H9 (cell line): ENCODE measurements around the gene MEP1B. TPM values are rescaled to one million over a fixed set of nuclear protein-coding genes. Genes with fewer than 3 reads are reported as not detected.

Experiments used
- DNase-seq: peaks from one replicate; pipeline ENCODE4 v3.0.0-alpha.2; 2017
- H2AFZ ChIP-seq: one replicate; pipeline ENCODE4 v1.6.1; 2013; ENCODE audit warnings: mild to moderate bottlenecking, low read length, control low read depth, moderate library complexity
- H2AK5ac ChIP-seq: 2 replicates; pipeline ENCODE4 v1.6.1; 2013; ENCODE audit warnings: low read length, control low read depth, mixed read lengths; ENCODE audit not compliant: insufficient read length
- H2BK120ac ChIP-seq: one replicate; pipeline ENCODE4 v1.6.1; 2013; ENCODE audit warnings: low read depth, mild to moderate bottlenecking, low read length, control low read depth, inconsistent platforms; ENCODE audit not compliant: poor library complexity, severe bottlenecking
- H2BK12ac ChIP-seq: 2 replicates; pipeline ENCODE4 v1.6.1; 2013; ENCODE audit warnings: low read length, control low read depth, mixed read lengths, low read depth; ENCODE audit not compliant: insufficient read length
- H2BK15ac ChIP-seq: 2 replicates; pipeline ENCODE4 v1.6.1; 2013; ENCODE audit warnings: low read depth, low read length, control low read depth
- H2BK20ac ChIP-seq: one replicate; pipeline ENCODE4 v1.6.1; 2013; ENCODE audit warnings: low read depth, mild to moderate bottlenecking, low read length, control low read depth, inconsistent platforms; ENCODE audit not compliant: poor library complexity, severe bottlenecking
- H2BK5ac ChIP-seq: 2 replicates; pipeline ENCODE4 v1.6.1; 2013; ENCODE audit warnings: low read length, control low read depth, mixed read lengths; ENCODE audit not compliant: insufficient read length
- H3K14ac ChIP-seq: 2 replicates; pipeline ENCODE4 v1.6.1; 2013; ENCODE audit warnings: low read length, control low read depth; ENCODE audit not compliant: insufficient read depth
- H3K18ac ChIP-seq: 2 replicates; pipeline ENCODE4 v1.6.1; 2013; ENCODE audit warnings: low read depth, mild to moderate bottlenecking, mixed read lengths, low read length, control low read depth; ENCODE audit not compliant: insufficient read length
- H3K23ac ChIP-seq: 2 replicates; pipeline ENCODE4 v1.6.1; 2013; ENCODE audit warnings: low read length, control low read depth, mixed read lengths, low read depth; ENCODE audit not compliant: insufficient read length
- H3K23me2 ChIP-seq: 2 replicates; pipeline ENCODE4 v1.6.1; 2013; ENCODE audit warnings: low read depth, mild to moderate bottlenecking, mixed read lengths, low read length, control low read depth; ENCODE audit not compliant: insufficient read length, poor library complexity, severe bottlenecking
- H3K27ac ChIP-seq: 2 replicates; pipeline ENCODE4 v1.5.1; 2013; ENCODE audit warnings: low read length, control low read depth, mixed read lengths, low read depth; ENCODE audit not compliant: insufficient read length
- H3K27me3 ChIP-seq: 2 replicates; pipeline ENCODE4 v1.6.1; 2013; ENCODE audit warnings: low read length, control low read depth, inconsistent platforms; ENCODE audit not compliant: insufficient read depth
- H3K4ac ChIP-seq: 2 replicates; pipeline ENCODE4 v1.6.1; 2013; ENCODE audit warnings: low read depth, mild to moderate bottlenecking, control low read depth, inconsistent platforms, low read length, moderate library complexity
- H3K4me1 ChIP-seq: 2 replicates; pipeline ENCODE4 v1.6.1; 2013; ENCODE audit warnings: low read length, control low read depth, inconsistent platforms; ENCODE audit not compliant: insufficient read depth
- H3K4me2 ChIP-seq: 2 replicates; pipeline ENCODE4 v1.6.1; 2013; ENCODE audit warnings: low read length, control low read depth, mixed read lengths; ENCODE audit not compliant: insufficient read length, insufficient read depth
- H3K56ac ChIP-seq: 2 replicates; pipeline ENCODE4 v1.6.1; 2013; ENCODE audit warnings: low read depth, mild to moderate bottlenecking, mixed read lengths, low read length, control low read depth; ENCODE audit not compliant: insufficient read length
- H3K79me1 ChIP-seq: 2 replicates; pipeline ENCODE4 v1.6.1; 2013; ENCODE audit warnings: low read depth, mild to moderate bottlenecking, moderate library complexity, low read length, control low read depth, inconsistent platforms; ENCODE audit not compliant: insufficient read depth, poor library complexity, severe bottlenecking
- H3K79me2 ChIP-seq: 2 replicates; pipeline ENCODE4 v1.6.1; 2013; ENCODE audit warnings: low read length, control low read depth, inconsistent platforms; ENCODE audit not compliant: insufficient read depth
- H3K9ac ChIP-seq: 2 replicates; pipeline ENCODE4 v1.6.1; 2013; ENCODE audit warnings: low read length, control low read depth, mixed read lengths; ENCODE audit not compliant: insufficient read length; ENCODE audit errors: extremely low read depth
- H3K9me3 ChIP-seq: one replicate; pipeline ENCODE4 v1.6.1; 2013; ENCODE audit warnings: low read depth, low read length, inconsistent platforms; ENCODE audit not compliant: control insufficient read depth
- H3T11ph ChIP-seq: one replicate; pipeline ENCODE4 v1.6.1; 2013; ENCODE audit warnings: mild to moderate bottlenecking, low read length, control low read depth, inconsistent platforms
- H4K20me1 ChIP-seq: one replicate; pipeline ENCODE4 v1.6.1; 2013; ENCODE audit not compliant: control insufficient read depth, insufficient read length, insufficient read depth
- H4K5ac ChIP-seq: 2 replicates; pipeline ENCODE4 v1.6.1; 2013; ENCODE audit warnings: low read depth, mild to moderate bottlenecking, mixed read lengths, low read length, control low read depth; ENCODE audit not compliant: insufficient read length
- H4K8ac ChIP-seq: replicated peaks from 2 replicates; pipeline ENCODE4 v1.6.1; 2013; ENCODE audit warnings: low read length, control low read depth, mixed read lengths, low read depth; ENCODE audit not compliant: insufficient read length
- H4K91ac ChIP-seq: 2 replicates; pipeline ENCODE4 v1.6.1; 2013; ENCODE audit warnings: low read depth, mild to moderate bottlenecking, moderate library complexity, mixed read lengths, low read length, control low read depth; ENCODE audit not compliant: insufficient read length
- H3K27ac Mint-ChIP-seq, 3 experiments: 2 replicates in 2 of 3; 3 replicates in 1 of 3; pipeline ENCODE4 v1.8.0; 2020 to 2021; ENCODE audit warnings: mixed read lengths in 3 of 3, mild to moderate bottlenecking in 1 of 3, moderate library complexity in 1 of 3
- H3K27me3 Mint-ChIP-seq: 2 replicates; pipeline ENCODE4 v1.8.0; 2021; ENCODE audit warnings: low read depth, mild to moderate bottlenecking, moderate library complexity, mixed read lengths
- H3K36me3 Mint-ChIP-seq, 3 experiments: 2 replicates in 2 of 3; 3 replicates in 1 of 3; pipeline ENCODE4 v1.8.0; 2020 to 2021; ENCODE audit warnings: low read depth in 3 of 3, mixed read lengths in 3 of 3; ENCODE audit not compliant: insufficient read depth in 1 of 3
- H3K4me1 Mint-ChIP-seq, 2 experiments: 2 replicates each; pipeline ENCODE4 v1.8.0; 2020; ENCODE audit warnings: mixed read lengths in 2 of 2
- H3K4me3 Mint-ChIP-seq, 2 experiments: 2 replicates in 1 of 2; 3 replicates in 1 of 2; pipeline ENCODE4 v1.8.0; 2020 to 2021; ENCODE audit warnings: mild to moderate bottlenecking in 2 of 2, mixed read lengths in 2 of 2, moderate library complexity in 1 of 2
- H3K9me3 Mint-ChIP-seq, 2 experiments: 2 replicates in 1 of 2; 3 replicates in 1 of 2; pipeline ENCODE4 v1.8.0; 2020; ENCODE audit warnings: mild to moderate bottlenecking in 2 of 2, mixed read lengths in 2 of 2, moderate library complexity in 1 of 2
- CTCF ChIP-seq: fragments of 200-600 bp; sonication (generic); conservative IDR thresholded peaks from 3 replicates; pipeline ENCODE4 v1.8.0; 2021; ENCODE audit warnings: antibody characterized with exemption, mild to moderate bottlenecking
- WGBS: extraction: QIAGEN DNeasy Blood & Tissue Kit; methylation state at CpG from one replicate; pipeline ENCODE4 v1.1.7; 2013; ENCODE audit warnings: missing lambda C conversion rate, low lambda C conversion rate, mixed read lengths; ENCODE audit not compliant: insufficient read length; ENCODE audit errors: extremely low coverage; 5-methylcytosine and 5-hydroxymethylcytosine counted together
- total RNA-seq: library from RNA; stranded (reverse); gene quantifications from 2 replicates; pipeline ENCODE4 v1.2.1, GENCODE V29; 2021

The MEP1B gene
- total RNA-seq, 1 experiment from 2014 or later: not detected

DNA sequence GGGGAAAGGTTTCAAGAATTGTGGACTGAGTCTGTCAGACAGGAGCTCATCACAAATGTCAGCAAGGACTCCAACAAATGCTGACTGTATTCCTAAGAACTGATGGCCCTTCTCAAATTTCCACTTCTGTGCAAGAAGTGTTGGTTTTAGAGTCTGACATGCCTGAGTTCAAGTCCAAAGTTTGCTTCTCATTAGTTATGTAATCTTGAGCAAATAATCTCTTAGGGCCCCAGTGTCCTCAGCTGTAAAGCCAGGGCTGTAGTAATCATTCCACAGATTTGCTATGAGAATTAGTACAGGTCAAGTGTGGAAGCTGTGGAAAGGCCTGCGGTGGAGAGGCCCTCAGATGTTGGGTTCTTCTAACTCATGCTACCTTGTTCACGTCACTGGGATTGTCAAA is 23.9 kb downstream of the MEP1B start:
- Histone ChIP-seq H3K27ac (no peak overlapping the region), H3K27me3 (no peaks in the 10 kb centered on the region), H3K79me2 (no peaks in the 10 kb centered on the region), H3K23ac (no peak overlapping the region), H3K9ac (no peak overlapping the region), H2BK5ac (no peak overlapping the region), H3K4me2 (no peak overlapping the region), H3K14ac (no peak overlapping the region), H4K8ac (no peak overlapping the region), H2AFZ (no peak overlapping the region), H3K4me1 (no peaks in the 10 kb centered on the region), H3T11ph (no peak overlapping the region), H2BK120ac (no peak overlapping the region), H3K23me2 (no peaks in the 10 kb centered on the region), H4K20me1 (no peaks in the 10 kb centered on the region), H3K56ac (no peak overlapping the region), H2BK12ac (no peak overlapping the region), H3K79me1 (no peaks in the 10 kb centered on the region), H3K18ac (no peak overlapping the region), H2BK15ac (no peak overlapping the region), H4K91ac (no peak overlapping the region), H3K4ac (no peak overlapping the region), H3K9me3 (no peaks in the 10 kb centered on the region), H2BK20ac (no peak overlapping the region), H4K5ac (no peak overlapping the region), H2AK5ac (no peak overlapping the region)
- no peaks in the 10 kb centered on the region for H3K9me3 Mint-ChIP-seq
- WGBS: no CpG with 5 or more reads among the region's 2 CpGs
- no peaks in the 10 kb centered on the region for H3K36me3 Mint-ChIP-seq
- no peaks in the 10 kb centered on the region for H3K27me3 Mint-ChIP-seq
- no peak for DNase-seq
- H3K27ac Mint-ChIP-seq: no peak overlapping the region
- no peaks in the 10 kb centered on the region for H3K4me1 Mint-ChIP-seq
- no peak for TF ChIP-seq CTCF
- H3K4me3 Mint-ChIP-seq: no peak overlapping the region
